ENCODE results near the gene POMZP3. TPM values are rescaled to one million over a fixed set of nuclear protein-coding genes. Genes with fewer than 3 reads are reported as not detected.

The POMZP3 gene
- total RNA-seq: 6.6 and 11.3 TPM in 2 replicates

DNA sequence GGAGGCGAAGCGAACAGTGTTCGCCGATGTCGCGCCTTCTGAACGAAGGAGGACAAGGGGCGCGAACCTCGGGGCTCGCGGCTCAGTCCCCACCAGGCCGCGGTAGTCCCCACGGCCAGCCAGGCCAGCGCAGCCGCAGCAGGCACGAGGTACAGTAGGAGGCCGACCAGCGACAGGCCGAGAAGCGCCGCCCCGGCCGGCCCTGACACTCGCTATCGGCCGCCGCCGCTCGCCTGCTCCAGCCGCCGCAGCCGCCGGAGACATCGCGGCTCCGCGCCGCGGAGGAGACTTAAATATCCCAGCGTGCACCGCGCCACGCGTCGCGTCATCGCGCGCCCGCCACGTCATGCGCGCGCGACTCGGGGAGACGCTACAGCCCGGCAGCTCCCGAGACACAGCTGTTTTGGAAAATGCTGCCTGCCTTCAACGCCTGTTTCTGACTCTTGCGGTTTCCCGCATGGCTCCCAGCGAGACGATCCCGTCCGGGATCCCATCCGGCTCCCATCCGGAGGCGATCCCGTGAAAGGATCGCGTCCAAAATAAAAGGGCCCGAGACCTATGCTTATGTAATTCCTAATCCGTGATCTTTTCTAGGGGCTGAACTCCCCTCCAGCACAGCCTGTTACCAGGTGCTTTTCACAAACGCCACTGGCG, at the start of gene POMZP3:
Gene POMZP3 (minus strand): TSS at position 291 of the 654 bp plus-strand sequence. CDS start 1,215 bp downstream, outside the sequence.

Other genes with a start within 250 kb of the POMZP3 start
- 0.57 and 0.66 TPM in 2 replicates for gene SSC4D, start 217.6 kb downstream of the POMZP3 start, total RNA-seq
- gene ZP3, start 202.3 kb downstream of the POMZP3 start, total RNA-seq: 0.43 and 1.8 TPM in 2 replicates
- 9.8 and 11.3 TPM in 2 replicates for gene DTX2, start 165.6 kb downstream of the POMZP3 start, total RNA-seq
- gene UPK3B, start 116.7 kb downstream of the POMZP3 start, total RNA-seq: not detected in 2 replicates
- gene SPDYE16, start 84.0 kb downstream of the POMZP3 start, total RNA-seq: not detected in 2 replicates